Measurements from ENCODE around the gene KRT2. TPM values are rescaled to one million over a fixed set of nuclear protein-coding genes. Genes with fewer than 3 reads are reported as not detected.

The KRT2 gene
- total and polyA plus RNA-seq, 9 of the 15 experiments (the other 6 are each of a cell fraction or from before 2014, with no cell fraction given) = 0.03 to 0.69 (median 0.07) TPM; not detected in 2

GRCh38 chr12:52689936-52690335 is 37.9 kb upstream of the KRT2 start:
- no TSS peak for BruUV-seq (replicated peaks)
- no peak overlapping the region for H3K27ac ChIP-seq (ENCODE audit: extremely low read depth, low read depth, low read length)
- no peak for FAIRE-seq
- in situ Hi-C loops (cut with MboI) = no loop called here
- H3K27me3 ChIP-seq (ENCODE audit: control insufficient read depth in 2 of 2, insufficient read depth in 2 of 2, low read length in 2 of 2) = peaks cover 8 to 37% of the 10 kb centered on the region in 2 experiments; a peak in 4 of 5 replicates
- intact Hi-C loops (cut with micrococcal nuclease) = loop anchor here (10.0 kb wide), 2 partner anchors 105 to 185 kb away; no protein-coding TSS in a partner anchor
- peaks cover 4% of the 10 kb centered on the region; the same call in 1 of the 2 replicates for H4K20me1 ChIP-seq (replicated peaks; ENCODE audit: control insufficient read depth, insufficient read depth, low read length)
- H3K4me2 ChIP-seq (ENCODE audit: insufficient read depth, low read length) = no peak overlapping the region
- H3K4me3 ChIP-seq = no peak overlapping the region
- WGBS (ENCODE audit: insufficient coverage, low coverage, missing lambda C conversion rate) = 0% methylated on average over 1 of the region's 1 CpG
- ChIA-PET CTCF (ENCODE audit: low intra/inter-chr PET ratio) (no interaction called here), POLR2A (interaction anchor here (0.9 kb wide), 1 partner anchor 10 kb away, joined by 3 read pairs; the partner anchor contains the start of gene KRT1)
- no peak for DNase-seq (ENCODE audit: extremely low read depth in 1 of 4, low spot score in 3 of 4)
- H3K79me2 ChIP-seq (ENCODE audit: control insufficient read depth, insufficient read depth, low read length) = no peaks in the 10 kb centered on the region
- H3K9me3 ChIP-seq (replicated peaks; ENCODE audit: control insufficient read depth, insufficient read depth, low read depth, low read length) = no peaks in the 10 kb centered on the region
- H3K4me1 ChIP-seq (replicated peaks in 1 of 2; ENCODE audit: control insufficient read depth in 2 of 2, insufficient read depth in 2 of 2, low read length in 2 of 2) = peaks cover 0 to 10% of the 10 kb centered on the region in 2 experiments; a peak in 1 of 5 replicates
- no peak overlapping the region for H3K9ac ChIP-seq (ENCODE audit: insufficient read depth in 1 of 2, low read depth in 2 of 2, low read length in 2 of 2)
- ATAC-seq = no peak
- no peak overlapping the region for H2AFZ ChIP-seq (ENCODE audit: low read depth, low read length)
- no peaks in the 10 kb centered on the region for H3K36me3 ChIP-seq (ENCODE audit: control insufficient read depth, insufficient read depth, low read length)
- no peaks in the 10 kb centered on the region for H3K9me1 ChIP-seq (ENCODE audit: control insufficient read depth, insufficient read depth, low read length)
- no peak for TF ChIP-seq HNRNPK (IDR thresholded peaks at IDR 0.05; ENCODE audit: low read depth, low read length, poor library complexity, severe bottlenecking)
- TF ChIP-seq SMARCE1 (IDR thresholded peaks at IDR 0.05) = no peak
- TF ChIP-seq ZNF696 (CRISPR knock-in tag; conservative IDR thresholded peaks at IDR 0.05) = no peak
- no peak for TF ChIP-seq E4F1 (CRISPR knock-in tag; IDR thresholded peaks at IDR 0.05; ENCODE audit: borderline replicate concordance)
- TF ChIP-seq GABPA (tag; conservative IDR thresholded peaks at IDR 0.05; ENCODE audit: low read depth) = no peak
- TF ChIP-seq ZNF717 (CRISPR knock-in tag; IDR thresholded peaks at IDR 0.05) = no peak
- no peak for TF ChIP-seq XRCC5 (IDR thresholded peaks at IDR 0.05; ENCODE audit: low read depth, low read length)
- no peak for TF ChIP-seq NONO (IDR thresholded peaks at IDR 0.05; ENCODE audit: low read depth in 2 of 2, low read length in 1 of 2)
- no peak for TF ChIP-seq GATA2 (CRISPR knock-in tag; IDR thresholded peaks at IDR 0.05)
- no peak for TF ChIP-seq LCOR (CRISPR knock-in tag; IDR thresholded peaks at IDR 0.05)
- TF ChIP-seq ATF6 (CRISPR knock-in tag; IDR thresholded peaks at IDR 0.05) = no peak
- TF ChIP-seq FOXP4 (CRISPR knock-in tag; IDR thresholded peaks at IDR 0.05; ENCODE audit: borderline replicate concordance) = no peak
- TF ChIP-seq E2F4 (CRISPR knock-in tag; IDR thresholded peaks at IDR 0.05; ENCODE audit: low read depth) = no peak
- TF ChIP-seq ZNF146 (CRISPR knock-in tag; IDR thresholded peaks at IDR 0.05; ENCODE audit: unreplicated experiment) = no peak
- TF ChIP-seq SRSF9 (IDR thresholded peaks at IDR 0.05; ENCODE audit: borderline replicate concordance, low read depth, low read length) = no peak
- TF ChIP-seq TRIM24 (IDR thresholded peaks at IDR 0.05) = no peak

Measured in K562 (cell line).